IPS-18c (cell line): Measurements from ENCODE around the gene SATB2.

Source experiments
- H3K4me3 ChIP-seq: 2 replicates; pipeline ENCODE4 v1.7.0; 2013; ENCODE audit warnings: low read depth, mild to moderate bottlenecking, low read length, moderate library complexity; ENCODE audit not compliant: insufficient read depth
- H3K9me3 ChIP-seq: one replicate; pipeline ENCODE4 v1.6.1; 2013; ENCODE audit warnings: mild to moderate bottlenecking, low read length, moderate library complexity; ENCODE audit not compliant: control insufficient read depth, insufficient read depth

Gene SATB2

DNA sequence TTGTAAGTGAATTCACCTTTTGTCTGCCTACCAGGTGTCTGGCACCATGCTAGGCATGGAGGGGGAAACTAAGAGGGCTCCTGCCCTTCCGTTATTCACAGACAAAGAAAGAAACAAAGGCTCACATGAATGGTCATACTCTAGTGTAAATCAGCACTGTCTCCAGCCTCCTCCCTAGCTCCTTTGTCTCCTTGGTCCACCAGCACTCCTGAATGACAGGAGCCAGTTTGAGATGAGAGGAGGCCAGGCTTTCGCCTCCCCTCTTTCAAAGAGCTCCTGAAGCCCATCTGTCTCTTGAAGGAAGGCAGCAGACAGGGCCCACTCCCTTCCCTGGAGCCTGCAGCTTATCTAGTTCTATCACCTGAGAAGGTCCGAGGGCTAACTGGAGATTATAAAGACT is 18.7 kb downstream of the SATB2 start:
- no peak overlapping the region for H3K4me3 ChIP-seq
- no peaks in the 10 kb centered on the region for H3K9me3 ChIP-seq

DNA sequence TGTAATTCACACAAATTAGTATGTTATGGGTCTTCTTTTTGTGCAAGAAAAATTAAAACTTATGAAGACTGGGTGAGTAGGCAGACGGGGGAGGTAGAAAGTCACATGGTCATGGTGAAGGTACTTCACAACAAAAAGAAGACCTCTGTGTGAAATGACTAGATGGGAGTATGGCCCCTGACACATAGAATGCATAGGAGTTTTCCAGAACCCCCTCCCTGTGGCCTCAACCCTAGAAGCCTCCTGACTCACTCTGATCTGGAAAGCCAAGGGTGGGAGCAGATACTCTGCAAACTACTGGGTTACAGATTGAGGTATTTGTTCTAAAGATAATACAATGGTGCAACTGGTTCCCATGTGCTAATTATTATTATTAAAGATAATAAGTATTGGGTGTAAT is 23.2 kb downstream of the SATB2 start:
- H3K4me3 ChIP-seq: no peak overlapping the region
- no peaks in the 10 kb centered on the region for H3K9me3 ChIP-seq

DNA sequence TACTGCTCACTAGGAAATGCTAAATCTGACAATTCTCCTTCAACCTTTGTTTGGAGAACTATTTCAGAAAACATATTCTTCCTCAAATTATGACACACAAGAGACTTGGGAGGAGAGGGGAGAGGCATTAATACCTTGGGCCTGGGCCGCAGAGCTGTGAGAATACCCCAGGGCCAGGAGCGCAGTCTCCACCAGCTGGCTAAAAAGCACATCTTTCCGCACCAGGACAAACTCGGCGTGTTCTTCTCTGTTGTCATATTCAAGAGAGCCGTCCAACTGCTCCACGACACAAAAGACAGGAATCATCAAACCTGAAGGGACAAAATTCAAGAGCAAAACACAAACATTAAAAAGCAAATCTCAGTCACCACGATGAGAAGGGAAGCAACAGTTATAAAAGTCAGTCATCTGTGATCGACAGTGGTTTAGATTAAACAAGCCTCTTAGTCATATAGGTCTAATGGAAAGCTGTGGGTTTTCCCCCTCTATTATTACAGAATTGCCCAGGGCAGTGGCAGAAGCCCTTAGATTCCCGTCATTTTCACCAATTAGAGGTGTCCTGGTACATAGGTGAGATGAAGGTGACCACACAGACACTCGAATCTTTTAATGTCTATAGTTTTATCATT is 24.4 kb downstream of the SATB2 start:
- Histone ChIP-seq H3K9me3 (no peaks in the 10 kb centered on the region), H3K4me3 (no peak overlapping the region)

DNA sequence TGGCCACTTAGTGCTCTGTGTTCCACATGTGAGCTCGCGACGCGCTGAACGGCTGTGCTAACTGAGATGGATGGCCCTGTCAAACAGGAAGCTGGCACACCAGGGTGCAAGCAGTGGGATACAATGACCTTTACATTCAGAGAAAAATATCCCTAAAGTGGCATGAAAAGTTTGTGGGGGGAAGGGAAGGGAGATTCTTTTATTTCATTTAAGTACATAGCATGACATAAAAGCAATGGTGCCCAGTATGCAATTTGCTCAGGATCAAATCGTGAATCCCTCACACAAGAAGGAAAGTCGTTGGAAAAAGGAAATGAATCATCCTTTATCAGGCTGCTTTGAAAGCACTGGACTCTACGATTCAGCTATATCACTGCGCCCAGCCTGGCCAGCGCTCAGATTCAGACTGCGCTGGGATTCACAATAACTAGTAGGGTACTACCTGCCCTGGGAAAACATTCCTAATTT is 26.0 kb downstream of the SATB2 start:
- H3K4me3 ChIP-seq: no peak overlapping the region; the same call in 1 of the 2 replicates
- no peaks in the 10 kb centered on the region for H3K9me3 ChIP-seq

DNA sequence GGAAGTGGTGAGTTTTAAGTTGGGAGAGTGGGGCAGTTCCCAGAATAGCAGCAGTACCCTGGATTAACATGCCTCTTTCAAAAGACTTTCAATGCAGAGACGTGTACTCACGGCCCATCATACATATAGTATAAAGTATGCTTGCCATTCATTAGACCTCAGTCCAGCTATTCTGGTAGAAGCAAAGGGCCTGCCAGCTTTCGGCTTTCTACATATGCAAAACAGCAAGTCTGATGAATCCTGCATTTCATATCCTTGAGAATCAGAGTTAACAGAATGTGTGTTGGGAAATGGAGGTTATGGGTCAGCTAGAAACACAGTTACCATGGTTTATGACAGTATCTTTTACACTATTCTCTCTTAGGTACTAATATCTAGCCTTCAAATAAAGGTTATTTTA is 27.5 kb downstream of the SATB2 start:
- H3K9me3 ChIP-seq: no peaks in the 10 kb centered on the region
- H3K4me3 ChIP-seq: no peak overlapping the region

DNA sequence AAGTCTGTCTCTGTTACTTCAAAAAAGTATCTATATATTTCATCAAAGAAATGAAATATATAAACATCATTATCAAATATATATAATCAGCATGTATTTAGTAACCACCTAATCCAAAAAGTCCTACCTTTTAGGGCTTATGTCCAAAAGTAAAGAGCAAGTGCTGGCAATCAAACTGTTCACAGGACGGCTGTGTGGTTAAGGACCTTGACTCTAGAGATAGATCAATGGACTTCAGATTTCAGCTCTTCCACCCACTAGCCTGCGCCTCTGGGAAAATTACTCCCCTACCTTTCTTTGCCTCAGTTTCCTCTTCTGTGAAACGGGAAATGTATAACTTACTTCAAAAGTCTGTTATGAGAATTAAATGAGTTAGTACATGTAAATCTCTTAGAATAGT is 29.4 kb downstream of the SATB2 start:
- Histone ChIP-seq H3K4me3 (no peak overlapping the region), H3K9me3 (no peaks in the 10 kb centered on the region)

DNA sequence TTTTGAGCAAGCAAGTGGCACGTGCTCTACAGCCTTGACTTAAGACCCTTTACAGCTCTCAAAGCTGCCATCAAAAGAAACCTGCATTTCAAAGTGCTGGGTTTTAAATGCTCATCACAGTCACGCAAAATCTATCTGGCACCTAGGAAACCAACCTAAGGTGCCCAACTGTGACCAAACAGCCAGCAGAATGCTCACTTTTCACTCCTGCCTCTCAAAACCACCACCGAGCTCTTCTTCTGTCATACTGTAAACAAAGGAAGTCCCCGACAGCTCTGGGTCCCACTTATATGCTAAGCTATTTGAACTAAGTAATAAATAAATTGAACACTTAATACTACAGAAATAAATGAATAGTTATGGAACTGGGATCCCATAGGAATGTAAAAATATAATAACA is 33.6 kb downstream of the SATB2 start:
- Histone ChIP-seq H3K4me3 (no peak overlapping the region), H3K9me3 (no peaks in the 10 kb centered on the region)

DNA sequence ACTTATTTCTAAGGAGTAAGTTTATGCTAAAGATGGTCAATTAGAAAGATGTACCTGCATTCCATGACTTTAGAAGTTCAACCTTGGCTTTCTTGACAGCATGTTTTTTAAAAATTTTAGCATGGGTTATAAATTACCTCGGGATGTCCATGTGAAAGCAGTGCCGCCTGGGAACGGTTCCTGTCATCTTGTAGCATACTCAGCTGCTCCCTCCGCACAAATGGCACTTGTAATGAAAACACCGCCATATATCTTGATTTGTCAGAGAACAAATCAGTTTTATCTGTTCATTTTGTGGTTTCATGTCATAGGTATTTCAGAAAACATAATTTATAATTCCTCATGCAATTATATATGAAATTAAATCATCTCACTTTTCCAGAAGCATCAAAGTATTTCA is 38.3 kb downstream of the SATB2 start:
- H3K9me3 ChIP-seq: no peaks in the 10 kb centered on the region
- H3K4me3 ChIP-seq: no peak overlapping the region

DNA sequence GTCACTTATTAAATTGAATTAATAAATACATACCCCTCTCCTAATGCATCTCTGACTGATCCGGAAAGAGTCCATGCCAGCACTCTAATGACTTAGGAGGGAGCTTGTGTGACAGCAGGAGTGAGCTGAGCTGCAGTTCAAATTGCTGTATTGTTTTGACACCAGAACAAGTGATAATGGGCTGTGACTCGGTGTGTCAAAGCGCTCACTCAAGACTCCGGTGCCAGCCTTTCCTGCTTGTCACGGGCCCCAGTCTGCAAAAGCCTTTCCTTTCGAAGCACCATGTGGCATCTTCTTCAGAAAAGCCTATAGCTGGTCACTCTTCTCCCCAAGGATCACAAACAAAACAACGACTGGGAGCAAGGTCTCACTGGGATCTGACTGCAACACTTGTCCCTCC is 43.3 kb downstream of the SATB2 start:
- Histone ChIP-seq H3K4me3 (no peak overlapping the region), H3K9me3 (no peaks in the 10 kb centered on the region)

DNA sequence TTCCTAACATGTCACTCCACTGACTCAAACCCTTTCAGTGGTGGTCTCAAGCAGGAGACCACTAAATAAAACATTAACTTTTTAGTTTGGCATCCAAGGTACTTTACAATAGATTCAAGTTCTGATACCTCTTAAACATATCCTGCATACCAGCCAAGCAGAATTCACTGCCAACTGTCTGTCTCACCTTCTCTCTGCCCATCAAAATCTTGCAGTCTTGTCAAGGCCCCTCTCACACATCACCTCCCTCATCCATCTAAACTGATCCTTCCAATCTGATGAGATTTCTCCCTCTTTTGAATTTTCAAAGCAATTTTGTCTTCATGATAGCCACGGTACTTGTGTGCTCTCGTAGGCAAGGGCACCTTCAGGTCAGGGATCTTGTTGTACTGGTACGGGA is 43.7 kb downstream of the SATB2 start:
- no peaks in the 10 kb centered on the region for H3K9me3 ChIP-seq
- no peak overlapping the region for H3K4me3 ChIP-seq

DNA sequence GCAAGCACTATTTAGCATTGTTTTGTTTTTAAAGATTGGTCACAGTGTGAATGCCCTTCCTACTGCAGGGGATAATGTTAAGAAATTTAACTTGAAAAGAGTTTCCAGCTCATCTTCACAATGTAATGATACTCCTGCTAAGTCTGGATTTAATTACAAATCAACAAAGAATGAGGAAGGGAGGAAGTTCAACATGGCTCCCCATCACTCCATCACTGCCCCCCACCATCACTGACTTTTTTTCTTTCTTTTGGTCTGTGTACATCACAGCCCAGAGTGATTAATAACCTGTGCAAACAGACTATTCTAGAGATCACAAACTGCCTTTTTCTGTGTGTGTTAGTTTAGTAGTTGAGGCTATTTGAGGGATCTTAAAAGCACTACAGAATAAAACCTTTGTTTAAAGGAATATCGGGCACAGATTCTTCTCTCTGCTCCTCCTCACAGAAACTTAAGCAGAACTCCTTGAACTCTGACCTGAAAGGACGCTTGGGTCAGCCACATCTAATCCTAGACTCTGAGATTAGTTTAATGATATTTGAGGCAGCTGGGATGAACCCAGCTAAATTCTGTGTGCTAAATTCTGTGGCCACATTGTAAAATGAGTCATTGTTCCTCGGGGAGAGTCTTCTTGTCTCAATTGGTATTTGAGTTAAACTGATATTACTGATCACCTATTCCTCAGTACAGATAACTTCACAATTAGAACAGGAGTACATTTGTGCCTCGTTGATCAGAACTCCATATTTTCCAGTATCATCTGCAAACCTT is 47.8 kb downstream of the SATB2 start:
- Histone ChIP-seq H3K4me3 (no peak overlapping the region), H3K9me3 (no peaks in the 10 kb centered on the region)

DNA sequence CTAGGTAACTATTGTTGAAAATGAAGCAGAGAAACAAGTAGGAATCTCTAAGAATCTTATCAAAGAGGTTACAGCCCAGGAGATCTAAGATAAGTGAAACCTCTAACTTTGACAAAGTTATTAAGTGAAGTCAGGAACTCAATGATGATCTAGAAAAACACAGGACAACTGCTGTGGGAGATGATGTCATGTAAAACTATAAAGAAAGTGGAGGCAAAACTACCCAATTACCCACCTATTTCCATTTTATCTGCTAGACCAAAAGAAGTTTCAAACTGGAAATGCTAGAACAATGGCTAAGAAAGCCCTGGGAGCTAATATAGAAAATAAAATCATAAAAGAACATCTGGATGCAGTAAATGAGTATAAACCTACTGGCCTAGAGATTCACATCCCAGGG is 50.3 kb downstream of the SATB2 start:
- H3K9me3 ChIP-seq: no peaks in the 10 kb centered on the region
- H3K4me3 ChIP-seq: no peak overlapping the region

DNA sequence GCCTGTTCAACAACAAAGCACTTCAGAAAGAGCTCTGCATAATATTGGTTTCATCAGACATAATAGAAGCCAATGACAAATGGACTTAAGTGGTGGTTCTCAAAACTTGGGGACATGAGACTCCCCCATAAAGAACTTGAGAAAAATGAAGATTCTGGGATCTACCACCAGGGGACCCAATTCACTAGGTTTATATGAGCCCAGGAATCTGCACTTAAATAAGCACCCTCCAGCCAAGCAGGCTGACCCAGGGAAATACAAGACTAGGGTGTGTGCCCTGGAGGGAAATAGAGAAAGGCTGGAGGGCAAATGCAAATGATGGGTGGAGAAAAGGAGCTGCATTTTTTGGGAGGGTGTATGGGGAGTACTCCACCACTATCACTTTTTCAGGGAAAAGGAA is 52.5 kb downstream of the SATB2 start:
- Histone ChIP-seq H3K4me3 (no peak overlapping the region), H3K9me3 (no peaks in the 10 kb centered on the region)

DNA sequence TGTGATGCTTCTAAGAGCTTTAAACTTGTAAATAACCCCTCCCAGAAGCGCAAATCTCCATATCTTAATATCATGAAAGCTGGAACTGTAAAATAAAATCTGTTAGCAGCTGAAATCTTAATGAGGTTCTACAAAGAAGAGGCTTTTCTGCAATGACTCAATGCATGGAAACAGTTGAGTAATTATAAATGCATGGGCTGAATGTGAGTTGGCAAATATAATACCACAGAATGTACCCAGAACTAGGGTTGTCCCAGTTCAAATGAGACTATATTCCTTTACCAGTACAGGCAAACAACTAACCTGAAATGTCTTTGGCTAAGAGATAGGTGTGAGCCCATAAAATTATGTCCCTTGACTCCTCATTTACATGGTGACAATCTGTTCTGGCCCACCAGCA is 52.9 kb downstream of the SATB2 start:
- no peaks in the 10 kb centered on the region for H3K9me3 ChIP-seq
- H3K4me3 ChIP-seq: no peak overlapping the region

DNA sequence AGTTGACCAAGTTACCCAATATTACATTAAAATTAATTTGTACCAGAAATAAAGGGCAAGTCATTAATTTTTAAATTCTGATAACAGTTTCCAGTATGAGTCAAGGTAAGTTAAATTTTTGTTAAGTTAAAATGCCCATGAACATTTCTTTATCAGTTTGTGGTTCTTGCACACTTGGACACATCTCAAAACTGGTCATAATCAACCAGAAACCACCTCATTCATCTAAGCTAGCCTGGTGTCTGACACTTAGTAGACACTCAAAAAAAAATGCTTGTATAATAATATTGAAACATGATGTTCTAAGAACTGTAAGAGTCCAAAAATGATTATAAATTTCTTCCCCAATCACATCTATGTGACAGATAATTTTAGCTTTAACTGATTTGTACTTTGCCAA is 62.4 kb downstream of the SATB2 start:
- Histone ChIP-seq H3K9me3 (no peaks in the 10 kb centered on the region), H3K4me3 (no peak overlapping the region)

DNA sequence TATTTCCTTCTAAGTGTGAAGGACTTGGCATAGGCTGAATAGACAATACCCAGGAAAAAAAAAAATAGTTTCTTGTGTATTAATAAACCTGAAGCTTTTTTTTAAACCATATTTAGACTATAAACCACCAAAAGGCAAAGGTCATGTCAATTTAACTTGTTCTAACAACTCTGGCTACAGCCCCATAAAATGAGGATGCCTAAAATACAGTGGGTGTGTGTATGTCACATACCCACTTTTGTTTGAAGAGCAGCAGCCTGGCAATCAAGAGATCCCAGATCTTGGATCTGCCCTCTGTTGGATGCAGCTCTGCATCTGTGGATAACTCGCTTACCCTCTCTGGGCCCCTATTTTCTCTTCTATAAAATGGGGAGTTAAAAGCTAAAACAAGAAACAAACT is 65.4 kb downstream of the SATB2 start:
- Histone ChIP-seq H3K9me3 (no peaks in the 10 kb centered on the region), H3K4me3 (no peak overlapping the region)

DNA sequence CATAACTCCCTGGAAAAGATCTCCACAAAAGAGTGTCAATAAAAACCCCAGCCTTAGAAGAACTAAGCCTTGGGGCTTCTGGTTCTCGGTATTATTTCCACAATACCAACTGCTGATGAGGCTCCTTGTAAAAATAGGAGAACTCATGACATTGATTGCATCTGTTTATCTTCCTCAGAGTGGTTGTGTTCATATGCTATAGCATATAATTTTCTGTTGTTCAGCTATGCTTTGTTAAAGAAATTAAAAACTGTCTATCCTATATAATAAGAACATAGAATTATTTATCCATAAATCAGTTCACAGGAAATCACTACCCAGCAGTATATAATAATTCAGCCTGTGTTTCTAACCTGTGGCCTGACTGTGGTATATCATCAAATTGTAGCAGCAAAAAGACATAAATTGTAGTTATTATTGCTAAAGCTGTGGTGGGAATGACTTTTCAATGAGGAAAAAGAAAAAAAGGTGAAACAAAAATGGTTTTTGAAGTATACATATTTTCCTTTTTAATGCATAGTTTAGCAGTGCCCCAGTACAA is 68.9 kb downstream of the SATB2 start:
- H3K9me3 ChIP-seq: no peaks in the 10 kb centered on the region
- no peak overlapping the region for H3K4me3 ChIP-seq

DNA sequence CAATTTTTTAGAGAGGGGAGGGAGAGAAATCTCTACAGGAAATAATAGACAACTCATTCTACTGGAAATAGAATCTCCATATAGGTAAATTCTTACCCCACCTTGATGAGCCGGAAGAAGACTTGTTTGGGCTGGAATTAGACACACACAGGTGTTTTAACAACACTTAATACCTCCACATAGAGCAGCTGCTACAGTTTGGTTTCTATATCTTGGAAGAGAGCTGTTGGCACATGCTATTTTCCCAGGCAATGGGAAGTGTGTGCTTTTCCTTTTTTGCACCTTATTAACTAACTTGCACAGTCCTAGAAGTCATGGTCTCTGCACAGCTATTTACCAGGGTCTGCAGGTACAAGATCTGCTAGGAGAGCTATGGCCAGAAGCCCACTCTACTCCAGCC is 73.7 kb downstream of the SATB2 start:
- no peak overlapping the region for H3K4me3 ChIP-seq
- no peaks in the 10 kb centered on the region for H3K9me3 ChIP-seq
